ENCODE measurements around the gene STRIP2.
"Not testable (repeated sequence)": the region's sequence is repeated elsewhere in the genome, so short reads cannot be mapped to it uniquely, and the experiment has no call there.

Gene STRIP2

DNA sequence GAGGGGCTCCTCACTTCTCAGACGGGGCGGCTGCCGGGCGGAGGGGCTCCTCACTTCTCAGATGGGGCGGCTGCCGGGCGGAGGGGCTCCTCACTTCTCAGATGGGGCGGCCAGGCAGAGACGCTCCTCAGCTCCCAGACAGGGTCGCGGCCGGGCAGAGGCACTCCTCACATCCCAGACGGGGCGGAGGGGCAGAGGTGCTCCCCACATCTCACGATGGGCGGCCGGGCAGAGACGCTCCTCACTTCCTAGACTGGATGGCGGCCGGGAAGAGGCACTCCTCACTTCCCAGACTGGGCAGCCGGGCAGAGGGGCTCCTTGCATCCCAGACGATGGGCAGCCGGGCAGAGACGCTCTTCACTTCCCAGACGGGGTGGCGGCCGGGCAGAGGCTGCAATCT, 42.2 kb downstream of the STRIP2 start:
- H3K27ac ChIP-seq (ENCODE audit: low read length); H4K20me1 ChIP-seq (ENCODE audit: insufficient read depth, low read length); H3K36me3 ChIP-seq (ENCODE audit: insufficient read depth, low read length); H3K27me3 ChIP-seq (ENCODE audit: insufficient read depth, low read length, poor library complexity); H3K4me1 ChIP-seq (ENCODE audit: insufficient read depth, low read length); H3K9me3 ChIP-seq (ENCODE audit: insufficient read depth, low read length, severe bottlenecking); DNase-seq; H3K9ac ChIP-seq (ENCODE audit: low read depth, low read length); H3K4me3 ChIP-seq (ENCODE audit: low read depth in 1 of 2, low read length in 2 of 2); ATAC-seq (ENCODE audit: insufficient read depth, low read depth); H3K4me2 ChIP-seq (ENCODE audit: insufficient read depth, low read length); H3K79me2 ChIP-seq (ENCODE audit: insufficient read depth, low read length); H2AFZ ChIP-seq (ENCODE audit: low read depth, low read length): not testable (repeated sequence)

DNA sequence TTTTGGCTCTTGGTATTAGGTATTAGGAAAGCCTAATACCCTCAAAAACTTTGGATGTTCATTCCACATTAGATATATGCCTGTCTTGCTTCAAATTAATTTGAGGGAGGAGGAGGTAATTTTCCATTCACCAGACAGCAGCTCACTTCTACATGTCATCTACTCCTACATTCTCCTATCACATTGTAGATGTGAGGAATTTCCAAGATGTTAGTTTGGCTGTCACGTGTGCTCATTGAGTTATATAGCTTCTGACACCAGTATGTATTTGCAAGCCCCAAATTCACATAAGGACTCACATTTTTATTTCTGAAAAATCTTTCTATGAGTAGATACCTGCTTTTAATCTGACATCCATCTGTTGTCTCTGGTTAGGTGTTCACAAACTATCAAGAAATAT, 45.6 kb downstream of the STRIP2 start:
- Histone ChIP-seq H3K79me2 (ENCODE audit: insufficient read depth, low read length) (no peaks in the 10 kb centered on the region), H3K4me2 (ENCODE audit: insufficient read depth, low read length) (no peak overlapping the region), H3K9me3 (ENCODE audit: insufficient read depth, low read length, severe bottlenecking) (no peaks in the 10 kb centered on the region), H3K4me3 (ENCODE audit: low read depth in 1 of 2, low read length in 2 of 2) (no peak overlapping the region), H3K27ac (ENCODE audit: low read length) (no peak overlapping the region), H3K27me3 (ENCODE audit: insufficient read depth, low read length, poor library complexity) (no peaks in the 10 kb centered on the region), H4K20me1 (ENCODE audit: insufficient read depth, low read length) (no peaks in the 10 kb centered on the region), H2AFZ (ENCODE audit: low read depth, low read length) (no peak overlapping the region), H3K4me1 (ENCODE audit: insufficient read depth, low read length) (no peaks in the 10 kb centered on the region), H3K36me3 (ENCODE audit: insufficient read depth, low read length) (no peaks in the 10 kb centered on the region), H3K9ac (ENCODE audit: low read depth, low read length) (no peak overlapping the region)
- DNase-seq = no peak
- ATAC-seq (ENCODE audit: insufficient read depth, low read depth) = no peak
- no peak for TF ChIP-seq EZH2 (IDR thresholded peaks at IDR 0.05; ENCODE audit: borderline replicate concordance, low read depth, low read length, severe bottlenecking)
- TF ChIP-seq, protein P1, sequence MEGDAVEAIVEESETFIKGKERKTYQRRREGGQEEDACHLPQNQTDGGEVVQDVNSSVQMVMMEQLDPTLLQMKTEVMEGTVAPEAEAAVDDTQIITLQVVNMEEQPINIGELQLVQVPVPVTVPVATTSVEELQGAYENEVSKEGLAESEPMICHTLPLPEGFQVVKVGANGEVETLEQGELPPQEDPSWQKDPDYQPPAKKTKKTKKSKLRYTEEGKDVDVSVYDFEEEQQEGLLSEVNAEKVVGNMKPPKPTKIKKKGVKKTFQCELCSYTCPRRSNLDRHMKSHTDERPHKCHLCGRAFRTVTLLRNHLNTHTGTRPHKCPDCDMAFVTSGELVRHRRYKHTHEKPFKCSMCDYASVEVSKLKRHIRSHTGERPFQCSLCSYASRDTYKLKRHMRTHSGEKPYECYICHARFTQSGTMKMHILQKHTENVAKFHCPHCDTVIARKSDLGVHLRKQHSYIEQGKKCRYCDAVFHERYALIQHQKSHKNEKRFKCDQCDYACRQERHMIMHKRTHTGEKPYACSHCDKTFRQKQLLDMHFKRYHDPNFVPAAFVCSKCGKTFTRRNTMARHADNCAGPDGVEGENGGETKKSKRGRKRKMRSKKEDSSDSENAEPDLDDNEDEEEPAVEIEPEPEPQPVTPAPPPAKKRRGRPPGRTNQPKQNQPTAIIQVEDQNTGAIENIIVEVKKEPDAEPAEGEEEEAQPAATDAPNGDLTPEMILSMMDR (IDR thresholded peaks at IDR 0.05; ENCODE audit: borderline replicate concordance, extremely low read depth, low read length, poor library complexity, severe bottlenecking) = no peak

DNA sequence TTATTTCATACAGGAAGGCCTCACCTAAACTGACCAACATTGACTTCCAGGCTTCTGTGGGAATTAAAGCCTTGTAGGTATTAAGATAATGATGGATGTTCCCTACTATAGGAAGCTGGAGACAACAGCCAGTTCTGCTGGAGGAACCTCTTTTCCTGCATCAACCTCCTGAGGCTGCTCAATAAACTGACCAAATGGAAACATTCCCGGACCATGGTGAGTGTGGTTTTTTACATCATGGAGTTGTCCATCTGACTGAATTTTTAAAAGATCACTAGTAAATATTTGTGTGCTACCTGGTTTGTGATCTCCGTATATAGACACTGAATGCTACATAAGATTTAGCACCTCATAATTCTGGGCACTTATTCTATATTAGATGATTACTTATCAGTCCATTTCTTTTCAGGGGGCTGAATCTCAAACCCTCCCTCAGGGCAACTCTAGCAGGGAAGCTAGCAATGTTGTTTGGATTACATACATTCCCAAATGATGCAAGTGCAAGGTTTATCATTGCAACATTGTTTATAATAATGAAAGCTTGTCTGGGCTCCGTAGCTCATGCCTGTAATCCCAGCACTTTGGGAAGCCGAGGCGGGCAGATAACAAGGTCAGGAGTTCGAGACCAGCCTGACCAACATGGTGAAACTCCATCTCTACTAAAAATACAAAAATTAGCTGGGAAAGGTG, 46.6 kb downstream of the STRIP2 start:
- DNase-seq = no peak
- Histone ChIP-seq H3K27ac (ENCODE audit: low read length) (no peak overlapping the region), H3K9ac (ENCODE audit: low read depth, low read length) (no peak overlapping the region), H3K27me3 (ENCODE audit: insufficient read depth, low read length, poor library complexity) (no peaks in the 10 kb centered on the region), H3K79me2 (ENCODE audit: insufficient read depth, low read length) (no peaks in the 10 kb centered on the region), H3K36me3 (ENCODE audit: insufficient read depth, low read length) (no peaks in the 10 kb centered on the region), H2AFZ (ENCODE audit: low read depth, low read length) (no peak overlapping the region), H4K20me1 (ENCODE audit: insufficient read depth, low read length) (no peaks in the 10 kb centered on the region), H3K4me1 (ENCODE audit: insufficient read depth, low read length) (no peaks in the 10 kb centered on the region), H3K9me3 (ENCODE audit: insufficient read depth, low read length, severe bottlenecking) (no peaks in the 10 kb centered on the region), H3K4me3 (ENCODE audit: low read depth in 1 of 2, low read length in 2 of 2) (no peak overlapping the region), H3K4me2 (ENCODE audit: insufficient read depth, low read length) (no peak overlapping the region)
- TF ChIP-seq, protein P1 (IDR thresholded peaks at IDR 0.05; ENCODE audit: borderline replicate concordance, extremely low read depth, low read length, poor library complexity, severe bottlenecking) = no peak
- no peak for TF ChIP-seq EZH2 (IDR thresholded peaks at IDR 0.05; ENCODE audit: borderline replicate concordance, low read depth, low read length, severe bottlenecking)
- ATAC-seq (ENCODE audit: insufficient read depth, low read depth) = no peak

DNA sequence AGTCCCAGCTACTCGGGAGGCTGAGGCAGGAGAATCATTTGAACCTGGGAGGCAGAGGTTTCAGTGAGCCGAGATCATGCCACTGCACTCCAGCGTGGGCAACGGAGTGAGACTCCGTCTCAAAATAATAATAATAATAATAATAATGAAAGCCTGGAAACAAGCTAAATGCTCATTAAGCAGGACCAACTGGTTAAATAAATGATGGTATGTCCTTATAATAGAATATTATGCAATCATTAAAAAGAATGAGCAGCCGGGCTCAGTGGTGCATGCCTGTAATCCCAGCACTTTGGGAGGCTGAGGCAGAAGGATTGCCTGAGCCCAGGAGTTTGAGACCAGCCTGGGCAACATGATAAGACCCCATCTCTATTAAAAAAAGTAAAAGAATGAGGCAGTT, 47.1 kb downstream of the STRIP2 start:
- not testable (repeated sequence) for H2AFZ ChIP-seq (ENCODE audit: low read depth, low read length); H3K9me3 ChIP-seq (ENCODE audit: insufficient read depth, low read length, severe bottlenecking); H3K27me3 ChIP-seq (ENCODE audit: insufficient read depth, low read length, poor library complexity); H3K36me3 ChIP-seq (ENCODE audit: insufficient read depth, low read length); H3K27ac ChIP-seq (ENCODE audit: low read length); H3K4me1 ChIP-seq (ENCODE audit: insufficient read depth, low read length); H3K79me2 ChIP-seq (ENCODE audit: insufficient read depth, low read length); ATAC-seq (ENCODE audit: insufficient read depth, low read depth); H4K20me1 ChIP-seq (ENCODE audit: insufficient read depth, low read length); H3K4me3 ChIP-seq (ENCODE audit: low read depth in 1 of 2, low read length in 2 of 2); H3K4me2 ChIP-seq (ENCODE audit: insufficient read depth, low read length); H3K9ac ChIP-seq (ENCODE audit: low read depth, low read length); DNase-seq
